GM12892 (cell line): ENCODE measurements around the gene CDRT4.

Experiments
- POLR2A ChIP-seq: IDR thresholded peaks from 2 replicates; pipeline ENCODE4 v1.6.1; 2011; ENCODE audit warnings: low read depth, low read length, control low read depth
- POLR2AphosphoS5 ChIP-seq: IDR thresholded peaks from 2 replicates; pipeline ENCODE4 v1.6.1; 2011; ENCODE audit warnings: low read depth, low read length, control low read depth
- TAF1 ChIP-seq: IDR thresholded peaks from 2 replicates; pipeline ENCODE4 v1.6.1; 2011; ENCODE audit warnings: low read depth, mild to moderate bottlenecking, control low read depth, low read length, borderline replicate concordance

DNA sequence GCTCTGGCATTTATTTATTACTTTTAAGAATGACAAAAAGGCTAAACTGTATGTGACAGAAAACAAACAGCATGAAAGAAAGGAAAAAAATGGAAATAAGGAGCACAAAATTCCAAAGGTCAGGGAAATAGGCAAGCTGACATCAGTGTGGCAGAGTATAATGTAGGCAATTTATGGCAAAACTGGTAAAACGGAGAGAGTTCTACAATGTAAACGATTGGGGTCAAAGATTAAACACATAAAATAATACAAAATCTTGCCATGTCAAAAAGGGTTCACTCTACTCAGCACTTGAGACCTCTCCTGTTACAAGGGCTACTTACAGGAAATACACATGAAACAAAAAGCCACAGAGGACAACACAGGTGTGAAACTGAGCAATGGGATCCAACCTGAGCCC, 47.0 kb upstream of the CDRT4 start:
- TF ChIP-seq POLR2AphosphoS5, result no peak
- no peak for TF ChIP-seq POLR2A
- TF ChIP-seq TAF1, result no peak
